Right ventricle myocardium inferior (tissue), 1 donor: ENCODE results near the gene MORF4L2. TPM values are rescaled to one million over a fixed set of nuclear protein-coding genes. Genes with fewer than 3 reads are reported as not detected.
"Not testable (repeated sequence)": the region's sequence is repeated elsewhere in the genome, so short reads cannot be mapped to it uniquely, and the experiment has no call there.

Experiments
- ATAC-seq: fragments of 200-7000 bp; cut with Tn5 transposase; one replicate; pipeline ENCODE4 v1.9.1; 2020; ENCODE audit warnings: mild to moderate bottlenecking, moderate library complexity
- DNase-seq: peaks from one replicate; pipeline ENCODE4 v3.0.0; 2021; ENCODE audit errors: missing footprints
- intact Hi-C: fragments of 100-400 bp; cut with DNase I; formaldehyde crosslinking; loops from one replicate; pipeline ENCODE4 v1.11.0; 2022
- total RNA-seq: library from RNA; stranded (reverse); fragmentation: NEBNext Ultra II Directional; extraction: Animal tissue kit (Norgen Biotek cat#: 25700); gene quantifications from one replicate; pipeline ENCODE4 v1.2.1, GENCODE V29; 2021
- donor health status: DM: no; HTN: yes; CAD: no; lungs with severe emphysema.

MORF4L2 gene
- total RNA-seq, 1 donor from 2014 or later = 159 TPM

- ATAC-seq = peak; percentile 91
- intact Hi-C loops = loop anchor here (5.0 kb wide), 1 partner anchor 60 kb away; the partner anchor contains the start of gene TCEAL1
These were observed 685 bp upstream of the MORF4L2 start for GRCh38 chrX:103687073-103687695.

DNA sequence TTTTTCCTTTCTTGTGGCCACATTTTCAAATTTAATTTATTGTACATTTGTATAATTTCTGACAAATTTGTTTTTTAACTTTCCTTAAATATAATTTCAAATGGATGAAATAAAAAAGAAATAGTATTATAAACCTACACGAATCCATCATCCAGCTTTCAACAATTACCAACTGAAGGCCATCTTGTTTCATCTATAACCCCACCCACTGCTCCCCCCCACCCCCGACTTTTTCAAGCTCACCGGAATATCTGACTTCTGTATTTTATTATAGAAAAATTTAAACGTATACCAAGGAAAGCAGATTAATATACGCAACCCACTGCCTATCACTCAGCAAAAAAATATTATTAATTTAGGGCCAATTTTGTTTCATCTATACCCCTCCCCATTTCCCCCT, 1.1 kb downstream of the MORF4L2 start:
- DNase-seq (no peak), ATAC-seq (no peak)
- intact Hi-C loops = loop anchor here (5.0 kb wide), 1 partner anchor 58 kb away; the partner anchor contains the start of gene TCEAL1

More at GRCh38 chrX:103687073-103687695, 685 bp upstream of the MORF4L2 start:
- peak; percentile 96 for DNase-seq

DNA sequence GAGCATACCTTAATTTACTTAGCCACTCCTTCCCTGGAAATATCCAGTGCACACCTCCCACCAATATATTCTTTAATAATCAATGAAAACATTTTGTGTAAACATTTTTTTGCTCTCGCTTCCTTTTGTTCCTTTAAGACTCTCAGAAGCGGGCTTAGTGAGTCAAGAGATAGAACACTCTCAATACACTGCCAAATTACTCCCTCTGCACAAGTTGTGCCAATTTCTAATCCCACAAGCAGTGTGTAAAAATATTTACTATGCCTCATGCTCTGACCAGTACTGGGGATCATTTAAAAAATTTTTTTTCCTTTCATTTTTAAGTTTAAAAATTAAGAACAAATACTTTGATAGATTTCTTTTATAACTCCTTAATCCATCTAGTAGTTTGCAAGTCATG, 5.1 kb downstream of the MORF4L2 start:
- intact Hi-C loops = no loop called here
- DNase-seq = no peak
- ATAC-seq = no peak

GRCh38 chrX:103678199-103678993, 8.1 kb downstream of the MORF4L2 start:
- DNase-seq = no peak
- intact Hi-C loops = no loop called here

DNA sequence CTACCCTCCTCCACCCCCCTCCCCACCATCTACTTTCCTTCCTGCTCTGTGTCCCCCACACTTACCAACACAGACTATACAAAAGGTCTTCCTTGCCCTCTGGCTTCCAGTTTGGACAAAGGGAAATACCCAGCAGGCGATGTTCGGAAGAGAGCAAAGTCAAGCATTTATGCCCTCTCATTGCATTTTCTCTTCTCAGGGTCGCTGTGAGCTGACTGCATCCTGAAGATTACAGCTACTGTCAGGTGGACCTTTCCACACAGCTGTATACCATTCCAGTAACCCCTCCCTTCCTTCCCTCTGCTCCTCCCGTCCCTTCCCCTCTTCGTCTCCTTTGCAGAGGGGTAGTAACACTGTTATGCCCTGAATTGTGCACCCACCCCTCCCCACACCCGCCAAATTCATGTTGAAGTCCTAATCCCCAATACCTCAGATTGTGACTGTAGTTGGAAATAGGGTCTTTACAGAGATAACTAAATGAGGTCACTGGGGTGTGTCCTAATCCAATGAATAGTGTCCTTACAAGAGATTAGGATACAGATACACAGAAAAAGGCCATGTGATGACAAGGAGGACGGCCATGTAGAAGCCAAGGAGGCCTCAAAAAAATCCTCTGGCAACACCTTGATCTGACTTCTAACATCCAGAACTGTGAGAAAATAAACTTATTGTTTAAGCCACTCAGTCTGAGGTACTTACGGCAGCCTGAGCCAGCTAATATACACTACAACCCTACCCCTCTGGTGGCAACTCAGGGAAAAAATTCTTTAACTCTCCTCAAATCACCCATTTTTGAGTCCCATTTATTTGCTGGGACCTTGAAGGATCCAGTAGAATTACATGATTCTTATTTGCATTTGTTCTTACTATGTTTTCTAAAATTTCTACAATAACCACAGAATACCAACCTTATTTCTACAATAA, 11.7 kb downstream of the MORF4L2 start:
- intact Hi-C loops = no loop called here
- ATAC-seq = no peak
- no peak for DNase-seq

More at GRCh38 chrX:103678199-103678993, 8.1 kb downstream of the MORF4L2 start:
- no peak for ATAC-seq

DNA sequence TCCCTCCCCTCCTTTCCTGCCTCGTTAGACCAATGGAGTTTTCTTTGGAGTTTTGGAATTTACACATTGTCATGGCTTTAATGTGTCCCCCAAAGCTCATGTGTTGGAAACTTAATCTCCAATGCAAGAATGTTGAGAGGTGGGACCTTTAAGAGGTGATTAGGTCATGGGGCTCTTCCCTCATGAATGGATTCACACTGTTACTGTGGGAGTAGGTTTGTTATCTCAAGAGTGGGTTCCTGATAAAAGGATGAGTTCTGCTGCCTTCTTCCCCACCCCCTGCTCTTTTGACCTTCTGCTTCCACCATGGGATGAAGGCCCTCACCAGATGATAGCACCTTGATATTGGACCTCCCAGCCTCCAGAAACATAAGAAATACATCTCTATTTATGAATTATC, 16.8 kb downstream of the MORF4L2 start:
- intact Hi-C loops = no loop called here
- DNase-seq (no peak), ATAC-seq (no peak)

DNA sequence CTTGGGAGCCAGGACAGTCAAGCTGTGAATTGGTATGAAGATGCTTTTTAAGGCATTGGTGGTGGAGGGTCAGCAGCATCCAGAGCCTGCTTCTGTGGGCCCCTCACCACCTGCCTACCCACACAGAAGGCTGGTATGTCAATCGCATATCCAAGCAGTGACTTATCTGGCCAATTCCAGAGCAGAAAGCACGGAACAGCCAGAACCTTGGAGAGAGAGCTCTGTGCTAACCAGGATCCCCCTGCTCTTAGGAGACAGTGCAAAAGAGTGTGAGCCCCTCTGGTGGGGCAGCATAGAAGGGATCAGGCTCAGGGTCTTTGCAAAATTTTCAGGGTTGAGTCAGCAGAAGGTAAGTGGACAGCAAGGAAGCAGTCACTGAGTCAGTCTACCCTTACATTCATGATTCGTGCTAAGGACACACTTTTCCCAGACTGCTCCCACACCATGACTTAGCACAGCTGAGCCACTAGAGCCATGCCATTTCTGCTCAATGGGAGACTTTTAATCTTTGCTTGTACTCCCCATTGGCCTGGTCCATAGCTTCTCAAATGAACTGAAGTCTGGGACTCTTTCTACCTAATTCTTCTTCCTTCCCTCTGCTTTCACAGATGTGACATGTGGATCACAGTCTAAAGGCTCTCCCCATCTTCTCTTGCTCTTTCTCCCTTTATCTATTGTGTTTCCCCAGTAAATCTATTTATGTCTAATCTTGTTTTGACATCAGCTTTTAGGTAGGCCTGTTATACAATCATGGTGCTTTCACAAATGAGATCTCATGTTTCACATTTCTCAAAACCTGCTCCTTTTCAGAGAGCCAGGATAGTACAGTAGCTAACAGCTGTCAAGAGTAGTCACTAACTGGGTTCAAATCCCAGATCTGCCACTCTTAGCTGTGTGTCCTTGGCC, 20.0 kb downstream of the MORF4L2 start:
- ATAC-seq = no peak
- intact Hi-C loops = no loop called here
- DNase-seq = no peak

DNA sequence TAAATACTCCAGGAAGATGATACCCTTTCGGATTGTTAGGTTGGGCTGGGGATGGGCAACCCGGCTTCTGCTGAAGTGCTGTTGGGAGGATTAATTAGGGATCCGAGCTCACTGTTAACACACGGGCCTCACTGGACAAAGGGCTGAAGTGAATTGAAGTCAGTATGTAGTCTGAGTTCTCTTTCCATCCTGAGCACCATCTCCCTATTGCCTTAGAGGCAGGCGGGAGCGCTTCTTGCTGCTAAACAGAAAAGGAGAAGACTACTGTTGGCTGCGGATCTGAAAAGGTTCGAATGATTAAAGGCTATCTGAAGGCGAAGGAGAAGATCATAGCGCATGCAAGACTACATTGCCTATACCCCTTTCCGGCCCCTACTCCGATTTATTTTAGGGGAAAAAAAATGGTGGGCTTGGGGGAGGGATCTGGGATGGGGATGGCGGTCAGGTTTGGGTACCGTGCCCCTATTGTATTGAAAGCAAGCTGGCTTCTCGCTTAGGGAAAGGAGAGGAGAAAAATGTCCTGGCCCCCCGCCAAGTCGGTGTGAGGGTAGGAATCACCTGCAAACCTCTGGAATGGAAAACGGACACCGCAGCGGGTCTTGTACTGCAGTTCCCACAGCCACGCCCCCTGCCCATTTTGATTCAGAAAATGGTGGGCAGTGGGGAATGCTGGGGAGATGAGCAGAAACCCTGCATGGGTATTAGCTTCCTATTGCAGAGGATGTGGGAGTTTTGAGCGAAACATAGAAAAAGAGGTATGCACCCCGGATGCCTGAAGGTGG, 22.3 kb downstream of the MORF4L2 start:
- no peak for DNase-seq
- ATAC-seq = no peak
- intact Hi-C loops = no loop called here

DNA sequence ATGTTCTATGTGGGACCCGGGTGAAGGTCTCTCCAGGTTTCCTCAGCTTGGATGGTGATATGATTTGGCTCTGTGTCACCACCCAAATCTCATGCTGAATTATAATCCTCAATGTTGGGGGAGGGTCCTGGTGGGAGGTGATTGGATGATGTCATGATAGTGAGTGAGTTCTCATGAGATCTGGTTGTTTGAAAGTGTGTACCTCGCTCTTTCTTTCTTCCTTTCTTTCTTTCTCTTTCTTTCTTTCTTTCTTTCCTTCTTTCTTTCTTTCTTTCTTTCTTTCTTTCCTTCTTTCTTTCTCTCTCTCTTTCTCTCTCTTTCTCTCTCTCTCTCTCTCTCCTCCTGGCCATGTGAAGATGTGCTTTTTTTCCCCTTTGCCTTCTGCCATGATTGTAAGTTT, 27.0 kb downstream of the MORF4L2 start:
- DNase-seq, ATAC-seq, intact Hi-C loops: not testable (repeated sequence)

- ATAC-seq = no peak
- DNase-seq = no peak
- intact Hi-C loops = no loop called here
These were observed 27.6 kb downstream of the MORF4L2 start for GRCh38 chrX:103658681-103659433.

DNA sequence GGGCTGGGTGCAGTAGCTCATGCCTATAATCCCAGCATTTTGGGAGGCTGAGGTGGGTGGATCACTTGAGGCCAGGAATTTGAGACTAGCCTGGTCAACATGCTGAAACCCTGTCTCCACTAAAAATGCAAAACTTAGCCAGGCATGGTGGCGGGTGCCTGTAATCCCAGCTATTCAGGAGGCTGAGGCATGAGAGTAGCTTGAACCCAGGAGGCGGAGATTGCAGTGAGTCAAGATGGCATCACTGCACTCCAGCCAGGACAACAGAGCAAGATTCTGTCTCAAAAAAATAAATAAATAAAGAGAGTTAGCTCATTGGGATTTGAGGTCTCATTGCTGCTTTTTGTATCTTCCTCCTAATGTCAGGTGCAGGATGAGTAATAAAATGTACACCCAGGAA, 29.4 kb downstream of the MORF4L2 start:
- DNase-seq, ATAC-seq, intact Hi-C loops: not testable (repeated sequence)

GRCh38 chrX:103656617-103657016, 29.9 kb downstream of the MORF4L2 start:
- ATAC-seq = no peak
- intact Hi-C loops = no loop called here
- DNase-seq = no peak

DNA sequence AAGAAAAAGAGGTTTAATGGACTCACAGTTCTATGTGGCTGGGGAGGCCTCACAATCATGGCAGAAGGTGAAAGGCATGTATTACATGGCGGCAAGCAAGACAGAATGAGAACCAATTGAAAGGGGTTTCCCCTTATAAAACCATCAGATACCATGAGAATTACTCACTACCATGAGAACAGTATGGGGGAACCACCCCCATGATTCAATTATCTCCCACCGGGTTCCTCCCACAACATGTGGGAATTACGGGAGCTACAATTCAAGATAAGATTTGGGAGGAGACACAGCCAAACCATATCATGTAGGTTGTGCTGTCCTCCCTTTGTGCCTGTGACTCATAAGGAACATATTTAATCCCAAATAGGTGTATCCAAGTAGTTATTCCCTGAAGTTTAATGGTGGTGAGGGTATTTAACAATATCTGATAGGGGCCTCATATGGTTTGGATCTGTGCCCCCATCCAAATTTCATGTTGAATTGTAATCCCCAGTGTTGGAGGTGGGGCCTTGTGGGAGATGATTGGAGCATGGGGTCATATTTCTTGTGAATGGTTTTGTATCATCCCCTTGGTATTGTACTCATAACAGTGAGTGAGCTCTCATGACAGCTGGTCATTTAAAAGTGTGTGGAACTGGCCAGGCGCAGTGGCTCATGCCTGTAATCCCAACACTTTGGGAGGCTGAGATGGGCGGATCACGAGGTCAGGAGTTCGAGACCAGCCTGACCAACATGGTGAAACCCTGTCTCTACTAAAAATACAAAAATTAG, 31.1 kb downstream of the MORF4L2 start:
- DNase-seq, intact Hi-C loops, ATAC-seq: not testable (repeated sequence)

DNA sequence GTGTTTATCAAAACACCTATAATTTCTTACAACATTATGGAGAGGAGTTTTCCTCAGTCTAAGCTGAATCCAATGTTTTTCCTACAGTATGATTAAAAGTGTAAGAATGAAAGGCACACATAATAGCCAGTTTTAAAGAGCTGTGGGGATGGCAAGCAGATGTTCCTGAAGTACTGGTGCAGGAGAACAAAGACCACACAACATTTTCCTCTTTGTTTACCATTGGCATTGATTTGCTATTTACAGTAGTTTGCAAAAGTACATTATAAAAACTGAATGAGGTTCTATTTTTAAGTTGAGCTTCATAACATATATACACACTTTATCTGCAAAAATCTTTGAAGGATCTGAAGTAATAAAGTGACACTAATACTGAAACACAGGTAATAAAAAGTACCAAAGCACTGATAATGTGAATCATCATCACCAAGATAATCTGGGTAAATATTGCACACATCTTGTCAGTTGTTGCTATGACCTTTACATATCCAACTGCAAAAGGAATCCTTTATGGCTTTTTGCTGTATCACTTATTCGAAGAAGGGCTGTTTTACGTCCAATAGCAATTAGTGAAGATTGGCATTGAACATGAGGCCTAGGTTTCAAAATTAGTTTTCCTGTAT, 35.2 kb downstream of the MORF4L2 start:
- intact Hi-C loops = no loop called here
- DNase-seq (no peak), ATAC-seq (no peak)

- DNase-seq = no peak
- intact Hi-C loops = no loop called here
- no peak for ATAC-seq
These were observed 38.9 kb downstream of the MORF4L2 start for GRCh38 chrX:103647630-103648029.

GRCh38 chrX:103644125-103644524, 42.4 kb downstream of the MORF4L2 start:
- ATAC-seq = no peak
- intact Hi-C loops = no loop called here
- no peak for DNase-seq
